ENCODE measurements around the gene CLDN6.
A peak's percentile ranks its signal among the peaks of the same experiment; 100 is the strongest.

CLDN6 gene

GRCh38 chr16:2985462-2985861 is 32.5 kb downstream of the CLDN6 start:
- DNase-seq, result no peak

GRCh38 chr16:2983706-2984136 is 34.3 kb downstream of the CLDN6 start:
- peak; percentile 73 for DNase-seq

GRCh38 chr16:2982402-2982801 is 35.6 kb downstream of the CLDN6 start:
- no peak for DNase-seq

- no peak for DNase-seq
Measured at GRCh38 chr16:2981899-2982250, 36.1 kb downstream of the CLDN6 start.

GRCh38 chr16:2981177-2981898 is 36.6 kb downstream of the CLDN6 start:
- DNase-seq, result no peak

- DNase-seq, result peak; percentile 95
Measured at GRCh38 chr16:2980227-2981176, 37.5 kb downstream of the CLDN6 start, which contains the start of gene PKMYT1. Gene PKMYT1, minus strand, starts transcription at chr16:2980446. Its CDS starts 789 bp downstream, at chr16:2979657.

GRCh38 chr16:2979669-2980226 is 38.2 kb downstream of the CLDN6 start:
- no peak for DNase-seq

- DNase-seq, result no peak
Measured at GRCh38 chr16:2977440-2977839, 40.5 kb downstream of the CLDN6 start.

- no peak for DNase-seq
Measured at GRCh38 chr16:2976673-2977072, 41.3 kb downstream of the CLDN6 start.

- no peak for DNase-seq
Measured at GRCh38 chr16:2976201-2976600, 41.8 kb downstream of the CLDN6 start.

GRCh38 chr16:2975161-2975795 is 42.7 kb downstream of the CLDN6 start:
- no peak for DNase-seq

GRCh38 chr16:2974319-2975056 is 43.5 kb downstream of the CLDN6 start:
- DNase-seq, result no peak

GRCh38 chr16:2973605-2974318 is 44.2 kb downstream of the CLDN6 start:
- DNase-seq, result no peak

GRCh38 chr16:2973093-2973492 is 44.9 kb downstream of the CLDN6 start:
- no peak for DNase-seq

- no peak for DNase-seq
Measured at GRCh38 chr16:2971985-2972784, 45.8 kb downstream of the CLDN6 start.

GRCh38 chr16:2971134-2971984 is 46.6 kb downstream of the CLDN6 start:
- no peak for DNase-seq

GRCh38 chr16:2970563-2970962 is 47.4 kb downstream of the CLDN6 start:
- DNase-seq, result no peak

GRCh38 chr16:2969545-2970521 is 48.1 kb downstream of the CLDN6 start:
- peak; percentile 68 for DNase-seq

Data from CD4-positive, alpha-beta T cell treated with Interleukin-12 subunit alpha and Interleukin-12 subunit beta, for 1 hour (primary cell).